ENCODE measurements around the gene GNA15. TPM values are rescaled to one million over a fixed set of nuclear protein-coding genes. Genes with fewer than 3 reads are reported as not detected.

The GNA15 gene
- total and polyA plus RNA-seq, 12 donors, result 0.61 to 16.3 (median 6.8) TPM

DNA sequence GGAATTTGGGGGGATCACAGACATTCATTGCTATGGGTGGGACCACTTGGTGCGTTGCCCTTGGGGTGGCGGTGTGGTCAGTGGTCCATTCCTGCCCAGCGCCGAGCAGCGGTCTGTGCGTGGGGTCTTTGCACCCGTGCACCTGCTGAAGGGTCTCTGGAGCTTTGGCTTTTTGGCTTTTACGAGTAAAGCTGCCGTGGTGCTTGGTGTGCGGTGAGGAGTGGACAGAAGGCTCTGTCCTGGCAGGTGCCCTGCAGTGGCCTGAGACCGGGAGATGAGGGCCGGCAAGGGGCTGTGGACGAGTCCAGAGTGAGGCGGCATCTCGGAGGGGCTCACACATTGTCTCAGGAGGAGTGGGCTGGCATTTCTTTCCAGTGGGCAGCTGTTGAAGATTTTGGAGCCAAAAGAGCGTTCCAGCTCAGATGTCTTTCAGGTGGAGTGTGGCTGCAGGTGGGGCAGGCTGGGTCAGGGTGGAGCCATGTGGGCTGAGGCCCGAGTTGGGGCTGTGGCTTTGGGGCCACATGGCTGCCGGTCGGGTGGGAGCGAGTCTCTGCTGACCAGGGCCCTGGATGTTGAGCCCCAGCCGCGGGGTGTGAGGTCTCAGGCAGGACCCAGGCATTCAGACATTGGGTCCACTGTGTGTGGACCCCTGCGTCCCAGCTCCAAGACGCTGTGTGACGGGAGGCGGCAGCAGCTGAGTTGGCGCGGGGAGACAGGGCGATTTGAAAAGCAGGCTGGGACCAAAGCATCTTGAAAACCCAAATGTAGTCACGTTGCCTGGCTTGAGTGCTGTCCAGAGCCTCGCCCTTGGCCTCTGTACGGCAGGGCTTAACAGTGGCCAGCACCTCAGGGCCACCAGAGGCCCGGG is 30.0 kb upstream of the GNA15 start:
- WGBS, 4 donors, result 81 to 93% (median 84%) methylated on average over 11 to 33 of the region's 33 CpGs
- peaks cover 0 to 4% of the 10 kb centered on the region in 2 donors for H3K36me3 ChIP-seq (replicated peaks in 1 of 2)
- intact Hi-C loops (cut with DNase I), result loop anchor here (10.0 kb wide), 2 partner anchors 141 to 151 kb away; no protein-coding TSS in a partner anchor
- DNase-seq, result peak in 1 of 7 donors; percentile 16
- no peak overlapping the region for H3K4me3 ChIP-seq
- TF ChIP-seq POLR2A (IDR thresholded peaks at IDR 0.05), result no peak
- no peak for TF ChIP-seq CTCF (IDR thresholded peaks at IDR 0.05)
- H3K27ac ChIP-seq, result no peak overlapping the region
- no peaks in the 10 kb centered on the region for H3K9me3 ChIP-seq (replicated peaks in 1 of 3)
- peaks cover 14 to 37% of the 10 kb centered on the region in 2 donors for H3K4me1 ChIP-seq (replicated peaks in 1 of 2)
- no peaks in the 10 kb centered on the region for H3K27me3 ChIP-seq

DNA sequence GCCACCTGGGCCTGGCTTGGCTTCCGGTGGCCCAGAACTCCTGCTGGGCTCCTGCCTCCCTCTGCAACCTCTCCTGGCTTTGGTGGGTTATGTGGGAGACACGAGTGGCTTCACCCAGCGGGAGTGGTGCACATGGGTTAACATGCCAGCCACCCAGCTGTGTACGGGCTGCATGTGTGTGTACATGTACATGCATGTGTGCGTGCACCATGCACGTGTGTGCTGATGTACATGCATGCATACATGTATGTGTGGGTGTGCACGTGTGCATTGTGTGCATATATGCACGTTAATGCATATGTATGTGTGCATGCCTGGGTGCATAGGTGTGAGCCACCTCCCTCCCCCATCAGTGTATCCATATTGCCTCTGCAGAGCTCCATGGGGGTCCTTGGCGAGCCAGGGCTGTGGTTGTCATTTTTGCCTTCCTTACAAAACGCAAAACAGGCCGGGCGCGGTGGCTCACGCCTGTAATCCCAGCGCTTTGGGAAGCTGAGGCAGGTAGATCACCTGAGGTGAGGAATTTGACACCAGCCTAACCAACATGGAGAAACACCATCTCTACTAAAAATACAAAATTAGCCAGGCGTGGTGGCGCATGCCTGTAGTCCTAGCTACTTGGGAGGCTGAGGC is 29.2 kb upstream of the GNA15 start:
- TF ChIP-seq POLR2A (IDR thresholded peaks at IDR 0.05) (no peak), CTCF (IDR thresholded peaks at IDR 0.05) (no peak)
- no peak for DNase-seq
- H3K27me3 ChIP-seq, result no peaks in the 10 kb centered on the region
- peaks cover 14 to 36% of the 10 kb centered on the region in 2 donors for H3K4me1 ChIP-seq (replicated peaks in 1 of 2)
- no peaks in the 10 kb centered on the region for H3K9me3 ChIP-seq (replicated peaks in 1 of 3)
- no peak overlapping the region for H3K27ac ChIP-seq
- intact Hi-C loops (cut with DNase I), result loop anchor here (10.0 kb wide), 2 partner anchors 142 to 152 kb away; no protein-coding TSS in a partner anchor
- H3K4me3 ChIP-seq, result no peak overlapping the region
- H3K36me3 ChIP-seq (replicated peaks in 1 of 2), result peaks cover 0 to 4% of the 10 kb centered on the region in 2 donors
- WGBS, 4 donors, result 89 to 98% (median 90%) methylated on average over 10 to 17 of the region's 17 CpGs

DNA sequence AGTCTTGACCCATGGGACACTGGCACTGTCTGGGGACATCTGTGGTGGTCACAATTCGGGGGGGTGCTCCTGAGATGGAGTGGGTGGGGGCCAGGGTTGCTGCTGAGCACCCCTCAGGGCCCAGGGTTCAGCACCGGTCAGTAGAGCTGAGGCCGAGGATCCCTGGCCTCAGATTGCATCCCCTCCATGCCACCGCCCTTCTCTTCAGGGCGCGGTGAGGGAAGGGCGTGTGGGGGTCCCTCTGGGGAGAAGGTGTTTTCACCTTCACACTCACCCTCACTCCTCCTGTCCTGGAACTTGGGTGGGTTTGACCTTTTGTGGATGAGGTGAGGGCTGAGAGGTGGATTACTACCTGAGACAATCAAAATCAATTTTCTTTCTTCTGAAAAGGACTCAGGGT is 28.2 kb upstream of the GNA15 start:
- Histone ChIP-seq H3K4me1 (replicated peaks in 1 of 2) (peaks cover 14 to 35% of the 10 kb centered on the region in 2 donors), H3K4me3 (no peak overlapping the region), H3K27ac (no peak overlapping the region), H3K36me3 (replicated peaks in 1 of 2) (peaks cover 0 to 4% of the 10 kb centered on the region in 2 donors), H3K9me3 (replicated peaks in 1 of 3) (no peaks in the 10 kb centered on the region), H3K27me3 (no peaks in the 10 kb centered on the region)
- 86 to 95% (median 92%) methylated on average over 6 to 7 of the region's 7 CpGs for WGBS, 4 donors
- TF ChIP-seq POLR2A (IDR thresholded peaks at IDR 0.05) (no peak), CTCF (IDR thresholded peaks at IDR 0.05) (no peak)
- no peak for DNase-seq
- intact Hi-C loops (cut with DNase I), result loop anchor here (10.0 kb wide), 2 partner anchors 143 to 153 kb away; no protein-coding TSS in a partner anchor

DNA sequence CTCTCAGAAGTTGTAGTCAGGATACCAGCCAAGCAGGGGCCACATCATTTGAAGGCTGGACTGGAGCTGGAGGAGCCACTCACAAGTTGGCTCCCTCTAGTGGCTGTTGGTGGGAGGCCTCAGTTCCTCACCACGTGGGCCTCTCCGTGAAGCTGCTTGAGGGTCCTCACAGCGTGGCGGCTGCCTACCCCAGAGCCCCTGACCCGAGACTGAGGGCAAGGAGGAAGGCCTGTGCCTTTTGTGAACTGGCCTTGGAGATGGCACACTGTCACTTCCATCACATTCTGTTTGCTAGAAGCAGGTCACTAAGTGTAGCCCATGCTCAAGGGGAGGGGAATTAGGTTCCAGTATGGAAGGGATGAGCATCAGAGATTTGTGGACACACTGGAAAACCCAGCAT is 27.1 kb upstream of the GNA15 start:
- 20 to 67% (median 46%) methylated on average over 1 to 5 of the region's 5 CpGs for WGBS, 4 donors
- Histone ChIP-seq H3K4me3 (no peak overlapping the region), H3K9me3 (replicated peaks in 1 of 3) (no peaks in the 10 kb centered on the region), H3K27me3 (no peaks in the 10 kb centered on the region), H3K36me3 (replicated peaks in 1 of 2) (peaks cover 0 to 9% of the 10 kb centered on the region in 2 donors), H3K27ac (no peak overlapping the region), H3K4me1 (replicated peaks in 1 of 2) (peaks cover 6 to 23% of the 10 kb centered on the region in 2 donors)
- TF ChIP-seq CTCF (IDR thresholded peaks at IDR 0.05) (peak; percentile 68 to 82 (median 76)), POLR2A (IDR thresholded peaks at IDR 0.05) (no peak)
- intact Hi-C loops (cut with DNase I), result loop anchor here (10.0 kb wide), 2 partner anchors 144 to 154 kb away; no protein-coding TSS in a partner anchor
- DNase-seq, result peak; percentile 56 to 81 (median 72)

All from adrenal gland (tissue), 12 donors.